ENCODE measurements around the gene B4GALNT1.

Gene B4GALNT1

DNA sequence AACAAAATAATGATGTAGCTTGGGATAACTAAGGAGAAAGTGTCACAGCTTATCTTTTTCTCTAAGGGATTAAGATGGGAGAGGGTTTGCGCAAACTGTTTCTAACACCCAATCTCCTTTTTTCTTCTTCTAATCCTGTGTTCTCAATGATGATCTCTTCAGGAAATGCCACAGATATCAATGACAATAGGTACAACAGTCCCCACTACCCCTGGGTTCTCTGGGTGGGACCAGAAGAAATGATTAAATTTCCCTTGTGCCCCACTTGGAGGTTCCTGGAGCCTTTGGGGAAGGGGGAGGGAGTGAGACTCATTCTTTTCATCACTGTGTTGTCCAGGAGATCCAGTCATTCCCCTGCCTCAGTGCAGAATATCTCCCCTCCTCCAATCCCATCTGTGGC, 50.6 kb downstream of the B4GALNT1 start:
- no peak overlapping the region for H3K4me3 ChIP-seq (replicated peaks; ENCODE audit: low read depth, low read length)
- DNase-seq (ENCODE audit: low read depth), result no peak
- no peak for TF ChIP-seq CTCF (IDR thresholded peaks at IDR 0.05; ENCODE audit: low read length, missing control alignments)

DNA sequence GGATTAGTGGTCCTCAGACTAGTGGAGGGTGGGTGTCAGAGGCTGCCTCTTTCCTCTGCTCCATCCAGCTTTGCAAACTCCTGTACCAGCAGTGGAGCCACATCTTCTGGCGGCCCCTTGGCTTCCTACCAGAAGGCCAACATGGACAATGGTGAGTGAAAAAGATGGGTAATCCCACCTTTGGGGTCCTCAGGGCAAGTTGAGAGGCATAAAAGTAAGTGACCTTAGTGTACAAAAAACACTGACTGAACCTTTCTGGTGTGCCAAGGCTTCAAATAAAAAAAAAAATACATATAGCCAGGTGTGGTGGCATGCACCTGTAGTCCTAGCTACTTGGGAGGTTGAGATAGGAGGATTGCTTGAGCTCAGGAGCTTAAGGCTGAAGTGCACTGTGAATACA, 51.2 kb downstream of the B4GALNT1 start:
- DNase-seq (ENCODE audit: low read depth), result no peak

DNA sequence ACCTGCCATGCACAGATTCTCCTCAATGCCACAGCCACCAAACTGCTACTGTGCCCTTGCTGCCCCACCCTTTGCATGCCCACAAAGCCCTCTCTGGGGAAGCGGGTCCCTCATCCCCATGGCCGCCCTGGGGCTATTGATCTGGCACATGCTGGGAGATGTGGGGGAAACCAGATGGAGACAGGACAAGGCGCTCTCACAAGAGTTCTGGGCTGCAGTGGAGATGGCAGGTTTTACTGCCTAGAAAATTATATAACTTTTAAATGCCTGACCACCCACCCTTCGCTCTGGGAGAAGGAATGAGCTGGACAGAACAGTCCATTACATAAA, 52.6 kb downstream of the B4GALNT1 start:
- no peak overlapping the region for H3K4me3 ChIP-seq (replicated peaks; ENCODE audit: low read depth, low read length)
- DNase-seq (ENCODE audit: low read depth), result no peak
- no peak for TF ChIP-seq CTCF (IDR thresholded peaks at IDR 0.05; ENCODE audit: low read length, missing control alignments)

More for the DNA sequence above, 51.2 kb downstream of the B4GALNT1 start:
- H3K4me3 ChIP-seq (replicated peaks; ENCODE audit: low read depth, low read length), result no peak overlapping the region
- no peak for TF ChIP-seq CTCF (IDR thresholded peaks at IDR 0.05; ENCODE audit: low read length, missing control alignments)

GRCh38 chr12:57579677-57580465, 53.1 kb downstream of the B4GALNT1 start:
- H3K4me3 ChIP-seq (replicated peaks; ENCODE audit: low read depth, low read length), result no peak overlapping the region
- no peak for TF ChIP-seq CTCF (IDR thresholded peaks at IDR 0.05; ENCODE audit: low read length, missing control alignments)
- no peak for DNase-seq (ENCODE audit: low read depth)

GRCh38 chr12:57579011-57579410, 54.0 kb downstream of the B4GALNT1 start:
- no peak for DNase-seq (ENCODE audit: low read depth)
- TF ChIP-seq CTCF (IDR thresholded peaks at IDR 0.05; ENCODE audit: low read length, missing control alignments), result no peak
- no peak overlapping the region for H3K4me3 ChIP-seq (replicated peaks; ENCODE audit: low read depth, low read length)

GRCh38 chr12:57577981-57578758, 54.8 kb downstream of the B4GALNT1 start:
- no peak overlapping the region for H3K4me3 ChIP-seq (replicated peaks; ENCODE audit: low read depth, low read length)
- no peak for TF ChIP-seq CTCF (IDR thresholded peaks at IDR 0.05; ENCODE audit: low read length, missing control alignments)
- no peak for DNase-seq (ENCODE audit: low read depth)
